ENCODE data around the gene COL23A1.

Gene COL23A1

DNA sequence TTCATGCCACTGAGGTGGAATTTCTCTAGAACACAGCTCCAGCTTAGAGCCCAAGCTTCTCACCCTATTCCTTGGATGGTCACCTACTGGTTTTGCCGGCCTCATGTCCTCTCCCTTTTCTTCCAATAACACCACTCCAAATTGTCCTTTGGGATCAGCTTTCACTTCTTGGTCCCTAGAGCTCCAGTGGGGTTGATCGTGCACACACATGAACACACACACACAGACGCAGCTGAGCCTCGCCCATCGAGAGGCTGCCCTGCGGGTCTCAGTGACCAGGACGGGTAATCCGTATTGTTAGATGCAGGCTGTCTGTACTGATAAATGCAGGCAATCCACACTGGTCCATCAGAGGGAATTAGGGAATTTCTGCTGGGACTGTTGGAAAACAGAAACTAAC, 6.9 kb downstream of the COL23A1 start:
- CTCF ChIA-PET: interaction anchor here (0.6 to 0.7 kb wide), 3 partner anchors 9 to 304 kb away, joined by 3 read pairs; no protein-coding TSS in a partner anchor
- no peak overlapping the region for H3K27ac ChIP-seq
- TF ChIP-seq, protein P1, sequence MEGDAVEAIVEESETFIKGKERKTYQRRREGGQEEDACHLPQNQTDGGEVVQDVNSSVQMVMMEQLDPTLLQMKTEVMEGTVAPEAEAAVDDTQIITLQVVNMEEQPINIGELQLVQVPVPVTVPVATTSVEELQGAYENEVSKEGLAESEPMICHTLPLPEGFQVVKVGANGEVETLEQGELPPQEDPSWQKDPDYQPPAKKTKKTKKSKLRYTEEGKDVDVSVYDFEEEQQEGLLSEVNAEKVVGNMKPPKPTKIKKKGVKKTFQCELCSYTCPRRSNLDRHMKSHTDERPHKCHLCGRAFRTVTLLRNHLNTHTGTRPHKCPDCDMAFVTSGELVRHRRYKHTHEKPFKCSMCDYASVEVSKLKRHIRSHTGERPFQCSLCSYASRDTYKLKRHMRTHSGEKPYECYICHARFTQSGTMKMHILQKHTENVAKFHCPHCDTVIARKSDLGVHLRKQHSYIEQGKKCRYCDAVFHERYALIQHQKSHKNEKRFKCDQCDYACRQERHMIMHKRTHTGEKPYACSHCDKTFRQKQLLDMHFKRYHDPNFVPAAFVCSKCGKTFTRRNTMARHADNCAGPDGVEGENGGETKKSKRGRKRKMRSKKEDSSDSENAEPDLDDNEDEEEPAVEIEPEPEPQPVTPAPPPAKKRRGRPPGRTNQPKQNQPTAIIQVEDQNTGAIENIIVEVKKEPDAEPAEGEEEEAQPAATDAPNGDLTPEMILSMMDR (conservative IDR thresholded peaks at IDR 0.05; ENCODE audit: low read depth): no peak
- POLR2A ChIA-PET (ENCODE audit: low non-redundant PET): no interaction called here
- no peak for DNase-seq (ENCODE audit: low spot score)

DNA sequence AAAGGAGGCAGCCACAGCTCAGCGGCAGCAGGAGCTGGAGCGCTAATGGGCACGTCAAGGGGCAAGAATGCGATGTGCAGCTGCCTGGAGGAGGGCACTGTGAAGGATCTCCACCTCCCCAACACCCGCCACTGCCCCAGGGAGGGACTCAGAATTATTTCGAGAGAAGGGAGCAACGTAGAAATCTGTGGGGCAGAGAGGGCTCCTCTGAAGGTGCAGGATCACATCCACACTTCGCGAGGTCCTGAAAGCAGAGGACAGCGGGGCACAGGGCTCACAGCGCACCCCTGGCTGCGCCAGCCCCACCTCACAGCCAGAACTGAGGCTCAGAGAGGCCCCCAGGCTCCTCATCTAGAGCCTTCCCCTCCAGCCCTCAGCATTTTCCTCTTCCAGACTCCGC, 7.9 kb downstream of the COL23A1 start:
- DNase-seq (ENCODE audit: low spot score): no peak
- ChIA-PET CTCF (no interaction called here), POLR2A (ENCODE audit: low non-redundant PET) (no interaction called here)
- no peak overlapping the region for H3K27ac ChIP-seq
- TF ChIP-seq, protein P1 (conservative IDR thresholded peaks at IDR 0.05; ENCODE audit: low read depth): no peak

DNA sequence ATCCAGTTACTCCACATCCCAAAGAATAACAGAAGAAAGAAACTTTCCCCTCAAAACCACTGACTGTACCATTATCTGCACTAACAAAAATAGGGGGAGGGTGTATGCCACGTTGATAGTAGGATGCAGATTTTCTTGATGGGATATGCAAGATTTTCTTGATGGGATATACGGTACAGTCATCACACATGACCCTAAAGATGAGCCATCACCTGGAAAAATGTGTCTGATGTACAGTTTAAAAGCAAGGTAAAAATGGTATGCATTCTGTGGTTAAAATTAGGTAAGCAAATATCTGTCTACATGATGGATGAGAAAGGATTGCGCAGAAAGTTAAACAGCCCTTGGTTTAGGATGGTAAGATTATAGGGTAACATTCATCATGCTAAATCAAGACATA, 8.6 kb downstream of the COL23A1 start:
- no peak overlapping the region for H3K27ac ChIP-seq
- peak; percentile 12 for DNase-seq (ENCODE audit: low spot score)
- ChIA-PET CTCF (no interaction called here), POLR2A (ENCODE audit: low non-redundant PET) (no interaction called here)
- TF ChIP-seq, protein P1 (conservative IDR thresholded peaks at IDR 0.05; ENCODE audit: low read depth): no peak

DNA sequence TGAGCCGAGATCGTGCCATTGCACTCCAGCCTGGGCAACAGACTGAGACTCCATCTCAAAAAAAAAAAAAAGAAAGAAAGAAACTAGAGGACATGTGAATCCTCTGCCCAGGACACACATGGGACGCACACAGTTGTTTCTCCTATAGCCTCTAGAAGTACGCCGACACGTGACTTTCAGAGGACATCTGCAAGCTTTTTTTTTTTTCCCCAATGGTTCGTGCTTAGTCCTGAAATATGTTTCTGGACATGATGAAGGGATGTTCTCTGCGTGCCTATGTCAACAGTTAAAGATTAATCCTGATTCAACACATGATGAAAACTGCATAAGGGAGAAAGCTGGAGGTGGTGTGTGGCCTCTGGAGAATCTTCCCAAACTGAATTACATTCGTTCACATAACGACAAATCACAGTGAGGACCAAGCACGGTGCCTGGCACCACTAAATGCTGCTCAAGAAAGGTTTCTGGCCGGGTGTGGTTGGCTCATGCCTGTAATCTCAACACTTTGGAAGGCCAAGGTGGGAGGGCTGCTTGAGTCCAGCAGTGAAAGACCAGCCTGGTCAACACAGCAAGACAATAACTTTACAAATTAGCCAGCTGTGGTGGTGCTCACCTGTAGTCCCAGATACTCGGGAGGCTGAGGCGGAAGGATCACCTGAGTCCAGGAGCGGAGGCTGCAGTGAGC, 9.8 kb downstream of the COL23A1 start:
- ChIA-PET POLR2A (ENCODE audit: low non-redundant PET) (no interaction called here), CTCF (interaction anchor here (0.6 kb wide), 2 partner anchors 11 to 933 kb away, joined by 3 to 4 read pairs; no protein-coding TSS in a partner anchor)
- TF ChIP-seq, protein P1 (conservative IDR thresholded peaks at IDR 0.05; ENCODE audit: low read depth): no peak

DNA sequence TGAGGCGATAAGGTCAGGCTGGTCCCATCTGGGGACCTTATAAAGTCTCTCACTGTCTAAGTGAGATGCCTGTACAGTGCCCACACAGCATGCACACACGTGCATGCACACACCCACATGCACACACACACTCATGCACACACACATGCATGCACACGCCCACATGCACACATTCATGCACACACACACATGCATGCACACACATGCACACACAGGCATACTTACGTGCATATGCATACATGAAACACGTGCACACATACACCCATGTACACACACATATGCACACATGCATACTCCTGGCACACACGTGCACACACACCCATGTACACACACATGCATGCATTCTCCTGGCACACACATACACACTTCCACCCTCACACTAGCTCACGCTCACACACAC, 12.2 kb downstream of the COL23A1 start:
- DNase-seq (ENCODE audit: low spot score): no peak
- CTCF ChIA-PET: interaction anchor here (0.6 kb wide), 1 partner anchor 626 kb away, joined by 3 read pairs; no protein-coding TSS in a partner anchor
- no peak overlapping the region for H3K27ac ChIP-seq
- TF ChIP-seq, protein P1 (conservative IDR thresholded peaks at IDR 0.05; ENCODE audit: low read depth): no peak
- POLR2A ChIA-PET (ENCODE audit: low non-redundant PET): no interaction called here

More for the DNA sequence above, 9.8 kb downstream of the COL23A1 start:
- H3K27ac ChIP-seq: no peak overlapping the region
- no peak for DNase-seq (ENCODE audit: low spot score)

DNA sequence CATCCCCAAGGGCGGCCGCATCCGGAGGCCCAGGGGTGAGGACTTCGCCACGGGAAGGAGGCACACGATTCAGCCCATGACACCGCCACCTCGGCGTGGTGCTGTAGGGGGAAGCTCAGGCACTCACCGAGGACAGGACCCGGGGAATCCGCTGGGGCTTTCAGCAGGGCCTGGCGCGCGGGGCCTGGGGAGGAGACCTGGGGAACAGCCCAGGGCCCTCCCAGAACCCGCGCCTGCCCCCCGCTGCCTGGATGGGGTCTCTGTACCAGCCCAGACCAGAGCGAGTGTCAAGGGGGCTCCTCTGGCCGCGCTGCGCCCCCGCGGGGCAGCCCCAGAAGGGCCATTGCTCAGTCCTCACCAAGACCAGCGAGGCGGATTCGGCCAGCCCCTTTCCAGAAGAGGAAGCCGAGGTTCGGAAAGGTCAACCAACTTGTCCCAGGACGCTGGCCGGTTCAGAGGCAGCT, 12.8 kb downstream of the COL23A1 start:
- POLR2A ChIA-PET (ENCODE audit: low non-redundant PET): no interaction called here
- TF ChIP-seq, protein P1 (conservative IDR thresholded peaks at IDR 0.05; ENCODE audit: low read depth): no peak
- H3K27ac ChIP-seq: no peak overlapping the region
- CTCF ChIA-PET: no interaction called here
- no peak for DNase-seq (ENCODE audit: low spot score)
